ENCODE data around the gene CENPP.

- TF ChIP-seq CTCF (IDR thresholded peaks at IDR 0.05; ENCODE audit: low read length), result no peak
- no peak for TF ChIP-seq EZH2 (optimal IDR thresholded peaks at IDR 0.05; ENCODE audit: low read depth, low read length)
These were observed 137.6 kb downstream of the CENPP start for GRCh38 chr9:92463387-92463786.

Measured in MM.1S (cell line).